SK-N-MC (cell line): ENCODE measurements around the gene ERH.
"Not testable (repeated sequence)": the region's sequence is repeated elsewhere in the genome, so short reads cannot be mapped to it uniquely, and the experiment has no call there.

Experiments
- EZH2 ChIP-seq: fragments of 200-600 bp; sonication (generic); IDR thresholded peaks from one replicate; pipeline ENCODE4 v1.6.1; 2017; ENCODE audit warnings: antibody characterized with exemption
- FOXP2 ChIP-seq: optimal IDR thresholded peaks from 2 replicates; pipeline ENCODE3; 2011; ENCODE audit warnings: mild to moderate bottlenecking, moderate library complexity; ENCODE audit not compliant: insufficient read depth; ENCODE audit errors: extremely low read length, control extremely low read depth
- POLR2AphosphoS5 ChIP-seq: IDR thresholded peaks from 2 replicates; pipeline ENCODE4 v1.6.1; 2012; ENCODE audit warnings: mild to moderate bottlenecking, low read depth, low read length, borderline replicate concordance

DNA sequence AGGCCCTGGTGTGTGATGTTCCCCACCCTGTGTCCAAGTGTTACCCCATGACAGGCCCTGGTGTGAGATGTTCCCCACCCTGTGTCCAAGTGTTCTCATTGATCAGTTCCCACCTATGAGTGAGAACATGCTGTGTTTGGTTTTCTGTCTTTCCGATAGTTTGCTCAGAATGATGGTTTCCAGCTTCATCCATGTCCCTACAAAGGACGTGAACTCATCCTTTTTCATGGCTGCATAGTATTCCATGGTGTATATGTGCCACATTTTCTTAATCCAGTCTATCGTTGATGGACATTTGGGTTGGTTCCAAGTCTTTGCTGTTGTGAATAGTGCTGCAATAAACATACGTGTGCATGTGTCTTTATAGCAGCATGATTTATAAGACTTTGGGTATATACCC, 18.0 kb upstream of the ERH start:
- TF ChIP-seq POLR2AphosphoS5, EZH2, FOXP2: not testable (repeated sequence)
